Effector CD4-positive, alpha-beta T cell (primary cell): ENCODE data around the gene CFAP410.
A peak's percentile ranks its signal among the peaks of the same experiment; 100 is the strongest.

Experiments
- DNase-seq: peaks from one replicate; pipeline ENCODE4 v3.0.0-alpha.2; 2020
- total RNA-seq: gene quantifications from one replicate; lab custom pipeline; 2026; lab: John Stamatoyannopoulos, UW

Gene CFAP410
- 52.2 reads per million, percentile 69 among the genes with 10 or more reads in this experiment for total RNA-seq

DNA sequence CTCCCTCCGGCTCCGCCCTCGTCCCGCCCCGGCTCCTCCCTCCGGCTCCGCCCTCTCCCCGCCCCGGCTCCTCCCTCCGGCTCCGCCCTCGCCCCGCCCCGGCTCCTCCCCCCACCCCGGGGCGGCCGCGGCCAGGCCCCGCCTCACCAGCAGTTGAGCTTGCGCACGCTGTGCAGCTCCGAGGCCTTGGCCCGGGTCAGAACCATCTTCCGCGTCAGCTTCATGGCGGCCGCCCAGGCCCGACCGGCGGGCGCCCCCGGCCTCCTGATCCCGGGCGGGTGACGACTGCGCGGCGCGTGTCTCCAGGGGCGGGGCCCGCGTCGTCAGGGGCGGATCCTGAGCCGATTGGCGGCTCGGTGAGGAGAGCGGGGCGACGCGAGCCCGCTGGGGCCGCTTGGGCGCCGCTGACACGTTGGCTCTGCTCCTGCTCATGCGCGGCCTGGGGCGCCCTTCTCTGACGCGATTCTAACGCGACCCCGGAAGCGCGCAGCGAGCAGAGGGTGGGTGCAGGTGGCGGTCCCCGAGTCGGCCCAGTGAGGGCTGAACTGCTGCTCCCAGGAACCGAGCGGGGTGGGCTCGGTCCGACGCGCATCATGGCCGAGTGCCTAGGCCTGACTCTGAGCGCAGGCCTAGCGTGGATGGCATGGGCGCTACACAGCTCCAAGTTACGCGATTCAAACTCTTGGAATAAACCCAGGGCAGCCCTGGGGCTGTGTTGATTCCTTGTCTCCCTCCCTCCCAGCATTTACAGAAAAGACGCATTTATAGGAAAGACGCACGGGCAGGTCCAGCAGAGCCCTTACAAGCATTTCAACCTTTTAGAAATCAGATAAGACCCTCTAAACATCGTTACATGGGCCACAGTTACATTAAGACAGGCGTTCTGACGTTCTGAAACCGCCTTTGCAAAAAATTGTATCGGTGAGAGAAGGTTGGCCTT, at the start of gene CFAP410:
Gene CFAP410 (minus strand): TSS at position 420 of the 940 bp plus-strand sequence. CDS start 196 bp downstream, at position 224.
- peak; percentile 92 for DNase-seq

DNA sequence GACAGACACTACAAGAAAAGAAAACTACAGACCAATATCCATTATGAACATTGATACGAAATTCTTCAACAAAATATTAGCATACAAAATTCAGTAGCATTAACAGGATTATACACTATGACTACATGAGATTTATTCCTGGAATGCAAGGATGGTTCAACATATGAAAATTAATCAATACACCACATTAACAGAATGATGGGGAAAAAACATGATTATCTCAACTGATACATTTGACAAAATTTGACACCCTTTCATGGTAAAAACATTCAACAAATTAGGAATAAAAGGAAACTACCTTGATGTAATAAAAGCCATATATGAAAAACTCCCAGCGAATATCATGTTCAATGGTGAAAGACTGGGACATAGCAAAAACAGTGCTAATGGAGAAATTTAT, 45.8 kb upstream of the CFAP410 start:
- DNase-seq, result no peak

DNA sequence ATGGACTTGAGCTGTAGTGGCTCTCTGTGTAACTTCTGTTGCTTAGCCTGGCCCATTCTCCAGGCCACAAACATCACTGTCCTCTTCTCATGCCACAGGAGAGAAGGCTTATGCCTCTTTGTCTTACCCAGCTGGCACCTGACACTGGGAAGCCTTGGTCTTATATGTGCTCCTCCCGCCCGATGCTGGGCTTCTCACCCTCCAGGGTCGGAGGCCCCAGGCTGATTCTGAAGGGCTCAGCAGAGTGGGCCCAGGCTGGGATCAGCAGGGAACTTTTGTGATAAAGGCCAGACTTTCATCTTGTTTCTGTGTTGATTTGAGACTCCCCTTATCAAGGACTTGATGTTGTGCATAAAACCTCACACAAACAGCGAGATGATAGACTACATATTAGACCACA, 44.0 kb upstream of the CFAP410 start:
- DNase-seq, result no peak

DNA sequence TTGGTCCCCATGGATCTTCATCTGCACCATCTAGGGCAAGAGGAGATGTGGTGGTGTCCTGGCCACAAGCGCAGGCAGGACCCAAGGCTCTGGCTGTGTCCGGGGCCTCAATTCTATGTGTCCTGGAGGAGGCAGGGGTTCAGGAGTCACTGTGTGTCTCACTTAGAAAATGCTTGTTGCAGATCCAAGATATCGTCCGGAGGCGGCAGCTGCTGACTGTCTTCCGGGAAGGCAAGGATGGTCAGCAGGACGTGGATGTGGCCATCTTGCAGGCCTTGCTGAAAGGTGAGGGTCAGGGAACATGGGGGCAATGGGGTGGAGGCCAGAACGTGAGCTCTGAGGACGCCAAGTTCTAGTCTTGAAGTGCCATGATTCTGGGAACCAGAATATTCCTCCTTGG, 43.3 kb upstream of the CFAP410 start:
- DNase-seq, result no peak

DNA sequence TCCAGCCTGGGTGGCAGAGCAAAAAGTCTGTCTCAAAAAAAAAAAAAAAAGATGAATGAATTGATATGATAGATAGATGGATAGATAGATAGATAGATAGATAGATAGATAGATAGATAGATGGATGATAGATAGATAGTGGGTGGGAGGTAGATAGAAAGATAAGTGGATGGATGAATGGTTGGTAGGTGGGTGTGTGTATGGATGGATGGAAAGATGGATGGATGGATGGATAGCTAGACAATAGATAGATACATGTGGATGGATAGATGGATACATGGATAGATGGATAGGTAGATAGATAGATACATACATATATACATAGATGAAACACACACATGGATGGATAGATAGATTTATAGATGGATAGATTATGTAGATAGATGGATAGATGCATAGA, 42.7 kb upstream of the CFAP410 start:
- no peak for DNase-seq

DNA sequence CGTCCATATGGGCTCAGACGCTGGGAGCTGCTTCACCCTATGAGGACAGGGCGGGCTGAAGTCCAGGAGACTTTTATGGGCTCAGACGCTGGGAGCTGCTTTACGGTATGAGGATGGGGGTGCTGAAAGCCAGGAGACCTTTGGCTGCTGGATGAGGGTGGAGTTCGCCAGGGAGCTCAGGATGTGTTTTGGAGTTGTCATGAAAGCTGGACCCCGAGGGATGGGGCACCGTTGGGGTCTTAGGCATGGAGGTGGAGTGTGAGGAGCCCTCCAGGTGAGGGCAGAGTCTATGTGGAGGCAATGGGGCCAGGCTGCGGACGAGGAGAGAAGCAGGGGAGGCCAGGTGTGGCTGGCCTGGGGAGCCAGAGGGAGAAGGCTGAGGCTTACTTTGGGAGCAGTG, 41.7 kb upstream of the CFAP410 start:
- DNase-seq, result no peak

DNA sequence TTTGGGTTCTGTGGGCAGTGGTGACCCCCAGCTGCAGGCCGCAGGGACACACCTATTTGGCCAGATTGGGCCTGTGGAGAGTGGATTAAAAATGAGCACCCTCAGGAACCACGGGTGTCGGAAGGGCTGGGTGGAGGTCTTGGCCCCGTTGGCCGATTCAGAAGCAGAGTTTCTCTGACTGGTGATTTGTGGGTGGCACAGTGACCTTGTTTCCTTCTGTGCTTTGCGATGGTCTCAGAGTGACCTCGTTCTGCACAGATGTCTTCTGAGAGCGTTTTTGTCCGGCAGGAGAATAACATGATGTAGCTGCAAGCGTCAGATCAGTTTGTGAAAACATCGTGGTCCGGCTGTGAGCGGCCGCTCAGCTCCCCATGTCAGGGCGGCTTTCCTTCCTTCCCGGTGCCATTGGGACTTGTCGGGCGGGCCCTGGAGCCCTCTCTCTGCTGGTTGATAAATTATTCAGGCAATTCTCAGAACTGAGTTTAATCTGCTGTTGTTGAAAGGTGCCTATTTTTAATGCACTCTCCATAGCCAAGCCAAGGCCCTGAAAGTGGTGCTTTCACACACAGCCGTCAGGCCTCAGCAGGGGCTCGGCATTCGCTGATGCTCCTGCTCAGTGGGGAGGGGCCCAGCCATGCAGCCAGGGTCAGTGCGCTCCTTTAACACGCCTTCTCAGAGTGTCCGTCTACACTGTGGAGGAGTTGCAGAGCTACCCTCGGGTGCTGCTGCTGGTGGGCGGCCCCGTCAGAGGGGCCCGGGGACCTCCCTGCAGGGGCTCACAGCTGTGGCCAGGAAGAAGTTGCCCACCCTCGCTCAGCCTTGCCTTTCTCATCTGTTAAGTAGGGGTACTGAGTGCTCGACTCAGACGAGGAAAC, 41.0 kb upstream of the CFAP410 start:
- DNase-seq, result no peak

DNA sequence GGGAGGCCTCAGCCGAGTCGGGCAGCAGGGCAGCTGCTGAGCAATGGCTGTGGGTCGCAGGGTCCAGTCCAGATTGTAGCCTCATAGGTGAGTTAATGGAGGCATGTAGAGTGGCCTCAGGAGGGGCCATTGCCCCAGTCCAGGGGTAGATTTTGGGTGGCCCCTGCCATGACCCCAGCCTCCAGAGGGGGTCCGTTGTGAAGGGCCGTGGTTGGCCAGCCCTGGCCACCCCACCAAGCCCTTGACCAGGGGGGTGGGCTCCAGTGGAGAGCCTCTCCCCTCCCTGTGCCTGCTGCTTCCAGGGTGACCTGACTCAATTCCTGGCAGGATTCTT, 40.3 kb upstream of the CFAP410 start:
- DNase-seq, result no peak

DNA sequence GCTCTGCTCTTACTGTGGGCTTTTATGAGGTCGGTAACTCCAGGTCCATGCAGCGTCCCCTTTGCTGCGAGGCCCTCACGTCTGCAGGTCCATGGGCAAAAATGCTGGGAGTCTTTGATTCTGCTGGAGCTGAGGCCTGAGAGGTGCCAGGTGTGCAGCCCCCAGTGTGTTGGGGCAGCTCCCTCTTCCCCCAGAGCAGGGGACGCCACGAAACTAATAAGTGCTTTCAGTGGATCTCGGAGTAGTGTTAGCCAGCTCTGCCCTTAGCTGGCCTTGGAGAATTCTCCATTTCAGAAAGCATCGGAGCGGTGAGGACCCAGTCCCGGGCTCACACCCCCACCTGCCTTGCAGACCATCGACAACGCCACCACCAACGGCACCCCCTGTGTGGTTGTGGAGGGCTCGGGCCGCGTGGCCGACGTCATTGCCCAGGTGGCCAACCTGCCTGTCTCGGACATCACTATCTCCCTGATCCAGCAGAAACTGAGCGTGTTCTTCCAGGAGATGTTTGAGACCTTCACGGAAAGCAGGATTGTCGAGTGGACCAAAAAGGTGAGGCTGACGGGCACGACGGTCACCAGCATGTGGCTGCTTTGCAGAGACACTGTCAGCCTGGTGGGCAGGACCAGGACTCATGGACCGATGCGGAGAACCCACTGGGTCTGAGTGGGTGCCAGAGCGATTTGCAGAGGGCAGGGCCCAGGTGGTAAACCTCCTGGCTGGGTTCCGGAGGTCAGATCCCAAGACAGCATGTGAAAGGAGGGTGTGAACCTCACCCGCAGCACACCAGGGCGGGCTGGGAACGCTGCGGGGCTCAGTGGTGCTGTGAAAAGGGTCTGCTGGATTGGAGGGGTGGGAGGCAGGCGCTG, 39.7 kb upstream of the CFAP410 start:
- no peak for DNase-seq

DNA sequence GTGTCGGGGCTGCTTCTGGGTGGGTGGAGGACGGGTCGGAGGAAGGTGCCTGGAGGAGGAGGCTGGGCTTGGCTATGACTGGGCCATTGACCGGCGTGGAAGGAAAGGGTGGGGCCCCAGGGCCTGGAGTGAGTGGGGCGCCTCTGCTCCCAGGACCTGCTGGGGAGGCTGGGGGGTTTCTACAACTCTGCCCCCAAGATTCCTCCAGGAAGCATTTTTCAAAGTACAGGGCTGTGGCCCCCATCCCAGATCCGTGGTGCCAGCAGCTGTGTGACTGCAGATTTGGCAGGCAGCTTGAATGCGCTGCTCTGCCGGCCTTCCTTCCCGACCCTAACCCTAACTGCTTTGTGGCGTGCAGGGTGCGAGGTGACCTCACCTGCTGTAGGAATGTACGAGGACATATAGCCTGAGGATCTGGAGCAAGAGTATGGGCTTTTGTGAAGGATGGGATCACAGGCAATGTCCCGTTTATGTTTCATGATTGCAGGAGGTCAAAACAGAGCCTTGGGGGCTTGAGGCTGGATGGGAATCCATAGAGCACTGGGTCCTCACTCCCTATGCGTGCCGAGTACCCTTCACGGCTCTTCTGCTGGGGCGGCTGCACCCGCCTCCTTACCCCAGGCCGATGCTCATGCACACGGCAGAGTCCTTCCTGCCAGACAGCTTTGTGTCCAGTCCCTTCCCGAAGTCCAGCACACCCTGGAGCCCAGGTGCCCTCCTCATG, 38.9 kb upstream of the CFAP410 start:
- no peak for DNase-seq

DNA sequence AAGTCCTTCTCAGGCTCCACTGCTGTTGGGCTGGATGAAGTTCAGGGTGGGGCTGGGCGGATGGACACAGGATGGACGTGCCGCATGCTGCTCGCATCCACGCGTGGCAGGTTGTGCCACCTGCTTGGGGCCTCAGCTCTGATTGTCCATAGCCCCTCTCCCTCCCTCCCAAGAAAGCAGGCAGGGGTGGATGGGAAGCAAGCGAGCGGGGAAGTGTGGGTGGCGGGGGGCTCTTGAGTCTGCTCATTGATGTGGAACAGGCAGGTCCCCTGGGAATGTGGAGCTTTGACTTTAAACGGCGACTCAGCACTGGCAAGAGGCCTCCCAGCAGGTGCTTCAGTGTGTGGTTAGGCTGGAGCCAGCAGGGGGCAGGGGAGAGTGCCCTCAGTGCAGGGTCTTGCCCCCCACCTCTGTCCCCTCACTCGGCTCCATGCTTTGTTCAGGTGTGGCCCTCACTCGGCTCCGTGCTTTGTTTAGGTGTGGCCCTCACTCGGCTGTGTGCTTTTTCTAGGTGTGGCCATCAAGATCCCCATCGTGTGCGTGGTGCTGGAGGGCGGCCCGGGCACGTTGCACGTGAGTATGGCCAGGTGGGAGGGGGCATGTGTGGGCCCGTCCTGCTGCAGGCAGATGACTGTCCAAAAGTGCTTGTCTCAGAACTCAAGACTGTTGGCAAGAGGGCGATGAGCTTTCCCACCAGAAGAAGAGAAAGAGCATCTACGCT, 38.2 kb upstream of the CFAP410 start:
- DNase-seq, result no peak

DNA sequence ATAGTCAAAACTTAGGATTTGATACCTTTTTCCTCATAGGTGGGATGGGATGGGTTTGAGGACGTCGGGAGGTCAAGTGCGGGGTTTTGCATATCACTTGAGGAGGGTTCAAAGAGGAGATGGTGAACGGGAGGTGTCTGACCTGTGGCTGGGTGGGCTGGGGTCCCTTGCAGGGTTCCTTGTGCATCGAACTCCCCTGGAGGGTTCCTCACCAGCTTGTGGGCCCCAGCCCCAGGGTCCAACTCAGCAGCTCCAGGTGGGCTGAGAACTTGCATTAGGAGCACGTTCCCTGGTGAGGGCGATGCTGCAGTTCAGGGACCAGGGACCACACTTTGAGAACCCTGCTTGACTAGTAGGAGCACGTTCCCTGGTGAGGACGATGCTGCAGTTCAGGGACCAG, 37.4 kb upstream of the CFAP410 start:
- no peak for DNase-seq

DNA sequence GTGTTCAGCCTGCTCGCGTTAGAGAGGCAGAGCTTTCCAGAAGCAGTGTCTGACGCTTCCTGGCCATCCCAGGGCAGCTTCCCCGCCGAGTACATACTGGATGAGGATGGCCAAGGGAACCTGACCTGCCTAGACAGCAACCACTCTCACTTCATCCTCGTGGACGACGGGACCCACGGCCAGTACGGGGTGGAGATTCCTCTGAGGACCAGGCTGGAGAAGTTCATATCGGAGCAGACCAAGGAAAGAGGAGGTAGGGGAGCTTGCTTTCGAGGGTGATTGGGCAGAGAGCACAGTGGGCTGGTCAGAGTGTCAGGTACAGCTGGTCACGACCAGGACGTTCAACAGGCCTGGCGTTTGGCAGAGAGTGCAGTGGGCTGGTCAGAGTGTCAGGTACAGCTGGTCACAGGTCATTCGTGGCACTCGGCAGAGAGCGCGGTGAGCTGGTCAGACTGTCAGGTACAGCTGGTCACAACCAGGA, 36.6 kb upstream of the CFAP410 start:
- no peak for DNase-seq

DNA sequence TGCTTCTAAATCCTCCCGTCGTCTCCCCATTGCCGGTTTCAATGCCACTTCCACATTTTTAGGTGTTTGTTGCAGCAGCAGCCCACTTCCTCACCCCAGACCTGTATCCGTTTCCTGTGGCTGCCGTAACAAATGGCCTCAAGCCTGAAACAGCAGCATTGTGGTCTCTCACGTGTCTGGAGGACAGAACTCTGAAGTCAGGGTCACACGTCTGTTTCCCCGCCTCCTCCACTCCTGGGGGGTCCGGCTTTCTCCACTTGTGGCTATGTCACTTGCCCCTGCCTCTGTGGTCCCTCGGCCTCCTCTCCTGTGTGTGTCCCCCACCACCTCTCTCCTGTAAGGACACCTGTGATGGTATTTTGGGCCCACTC, 36.1 kb upstream of the CFAP410 start:
- no peak for DNase-seq

DNA sequence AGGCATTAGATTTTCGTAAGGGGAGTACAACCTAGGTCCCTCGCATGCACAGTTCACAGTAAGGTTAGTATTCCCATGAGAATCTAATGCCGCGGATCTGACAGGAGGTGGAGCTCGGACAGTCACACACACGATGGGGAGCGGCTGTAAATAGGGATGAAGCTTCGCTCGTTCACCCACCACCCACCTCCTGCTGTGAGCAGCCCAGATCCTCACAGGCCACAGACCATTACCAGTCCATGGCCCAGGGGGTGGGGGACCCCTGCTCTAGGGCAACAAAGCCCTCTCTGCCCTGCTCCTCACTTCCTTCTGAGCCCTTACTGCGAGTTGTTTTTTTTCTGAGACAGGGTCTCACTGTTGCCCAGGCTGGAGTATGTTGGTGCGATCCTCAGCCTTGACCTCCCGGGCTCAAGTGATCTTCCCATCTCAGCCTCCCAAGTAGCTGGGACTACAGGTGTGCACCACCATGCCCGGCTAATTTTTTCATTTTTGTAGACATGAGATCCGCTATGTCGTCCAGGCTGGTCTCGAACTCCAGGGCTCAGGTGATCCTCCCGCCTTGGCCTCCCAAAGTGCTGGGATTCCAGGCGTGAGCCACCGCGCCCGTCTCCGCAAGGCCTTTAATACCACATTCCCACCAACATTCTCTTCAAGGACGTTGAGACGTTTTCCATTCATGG, 35.6 kb upstream of the CFAP410 start:
- DNase-seq, result no peak

DNA sequence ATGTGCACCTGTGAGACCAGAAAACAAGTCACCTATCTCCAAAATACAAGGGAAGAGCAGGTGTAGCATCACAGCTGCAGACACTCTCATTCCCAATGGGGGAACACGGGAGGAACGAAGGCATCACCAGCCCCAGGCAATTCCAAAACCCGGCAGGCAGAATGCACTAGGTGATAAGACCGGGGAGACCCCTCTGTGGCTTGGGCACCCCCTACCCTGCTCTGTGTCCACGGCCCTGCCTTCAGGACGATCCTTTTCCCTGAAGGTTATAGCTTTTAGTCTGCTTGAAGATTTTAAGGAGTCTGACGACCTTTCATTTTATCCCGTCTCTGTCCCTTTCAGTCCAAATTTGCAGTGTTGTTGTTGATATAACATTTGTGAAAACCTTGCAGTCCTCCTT, 33.4 kb upstream of the CFAP410 start:
- no peak for DNase-seq

DNA sequence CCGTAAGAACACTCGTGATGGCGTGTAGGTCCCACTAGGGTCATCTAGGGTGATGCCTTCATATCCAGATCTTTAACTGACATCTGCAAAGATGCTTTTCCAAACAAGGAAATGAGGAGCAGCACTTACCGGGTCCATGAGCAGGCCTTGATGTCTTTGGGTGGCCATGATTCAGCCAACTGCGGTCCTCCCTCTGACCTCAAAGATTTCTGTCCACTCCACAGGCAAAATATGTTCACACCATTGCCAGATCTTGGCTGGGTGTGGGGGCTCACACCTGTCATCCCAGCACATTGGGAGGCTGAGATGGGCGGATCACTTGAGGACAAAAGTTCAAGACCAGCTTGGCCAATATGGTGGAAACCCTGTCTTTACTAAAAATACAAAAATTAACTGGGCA, 32.4 kb upstream of the CFAP410 start:
- no peak for DNase-seq

DNA sequence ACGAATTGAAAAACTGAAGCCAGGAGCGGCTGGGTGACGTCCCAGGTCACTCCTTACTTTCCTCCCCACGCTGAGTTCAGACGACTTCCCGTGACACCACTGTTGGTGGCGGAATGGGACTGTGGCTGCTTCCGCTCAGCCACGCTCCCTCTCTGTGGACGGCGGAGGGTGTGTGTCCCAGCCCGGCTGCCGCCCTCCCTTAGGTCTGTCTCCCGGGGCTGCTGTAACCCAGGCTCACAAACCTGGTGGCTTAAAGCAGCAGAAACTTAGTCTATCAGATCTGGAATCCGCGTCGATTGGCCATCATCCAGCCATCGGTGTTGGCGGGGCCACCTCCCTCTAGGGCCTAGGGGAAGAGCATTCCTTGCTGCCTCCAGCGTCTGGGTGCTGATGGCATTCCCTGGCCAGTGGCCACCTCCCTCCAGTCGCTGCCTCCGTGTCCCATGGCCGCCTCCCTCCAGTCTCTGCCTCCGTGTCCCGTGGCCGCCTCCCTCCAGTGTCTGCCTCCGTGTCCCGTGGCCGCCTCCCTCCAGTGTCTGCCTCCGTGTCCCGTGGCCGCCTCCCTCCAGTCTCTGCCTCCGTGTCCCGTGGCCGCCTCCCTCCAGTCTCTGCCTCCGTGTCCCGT, 31.7 kb upstream of the CFAP410 start:
- DNase-seq, result no peak

DNA sequence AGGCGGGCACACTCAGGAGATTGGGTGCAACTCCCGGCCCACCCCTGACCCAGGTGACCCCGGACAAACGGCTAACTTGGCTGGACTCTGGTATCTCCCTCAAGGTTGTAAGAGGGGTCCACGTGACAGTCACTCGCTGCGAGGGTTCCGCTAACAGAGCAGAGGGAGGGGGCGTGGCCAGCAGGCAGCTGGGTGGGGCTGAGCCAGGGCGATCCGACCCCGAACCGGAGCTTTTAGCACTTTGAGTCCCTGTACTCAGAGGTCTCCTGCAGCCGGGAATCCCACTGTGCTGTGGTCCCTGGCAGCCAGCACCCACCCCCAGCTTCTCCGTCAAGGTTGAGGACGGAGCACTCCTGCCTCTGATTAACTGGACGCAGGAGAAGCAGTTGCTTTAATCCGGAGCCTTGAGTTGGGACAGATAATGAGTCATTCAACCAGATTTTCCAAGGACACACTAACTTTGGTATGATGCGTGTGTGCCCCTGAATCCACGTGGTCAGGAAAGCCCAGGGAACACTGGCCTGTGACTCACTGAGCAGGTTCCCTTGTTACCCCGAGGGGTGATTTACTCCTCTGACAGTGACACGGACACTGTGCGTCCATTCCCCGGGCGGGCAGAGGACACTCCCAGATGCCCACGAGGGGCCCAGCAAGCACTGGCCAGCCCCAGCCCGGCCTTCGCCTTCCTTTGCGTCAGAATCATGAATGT, 31.0 kb upstream of the CFAP410 start:
- no peak for DNase-seq
